HG03520 (cell line): ENCODE results near the gene DND1.
"Not testable (repeated sequence)": the region's sequence is repeated elsewhere in the genome, so short reads cannot be mapped to it uniquely, and the experiment has no call there.

Experiments
- ATAC-seq: cut with Tn5 transposase; IDR thresholded peaks from one replicate; pipeline ENCODE4 v1.9.1; 2021; ENCODE audit warnings: mild to moderate bottlenecking, moderate library complexity; ENCODE audit not compliant: unreplicated experiment

Gene DND1

GRCh38 chr5:140672455-140673186, 755 bp downstream of the DND1 start:
- no peak for ATAC-seq

DNA sequence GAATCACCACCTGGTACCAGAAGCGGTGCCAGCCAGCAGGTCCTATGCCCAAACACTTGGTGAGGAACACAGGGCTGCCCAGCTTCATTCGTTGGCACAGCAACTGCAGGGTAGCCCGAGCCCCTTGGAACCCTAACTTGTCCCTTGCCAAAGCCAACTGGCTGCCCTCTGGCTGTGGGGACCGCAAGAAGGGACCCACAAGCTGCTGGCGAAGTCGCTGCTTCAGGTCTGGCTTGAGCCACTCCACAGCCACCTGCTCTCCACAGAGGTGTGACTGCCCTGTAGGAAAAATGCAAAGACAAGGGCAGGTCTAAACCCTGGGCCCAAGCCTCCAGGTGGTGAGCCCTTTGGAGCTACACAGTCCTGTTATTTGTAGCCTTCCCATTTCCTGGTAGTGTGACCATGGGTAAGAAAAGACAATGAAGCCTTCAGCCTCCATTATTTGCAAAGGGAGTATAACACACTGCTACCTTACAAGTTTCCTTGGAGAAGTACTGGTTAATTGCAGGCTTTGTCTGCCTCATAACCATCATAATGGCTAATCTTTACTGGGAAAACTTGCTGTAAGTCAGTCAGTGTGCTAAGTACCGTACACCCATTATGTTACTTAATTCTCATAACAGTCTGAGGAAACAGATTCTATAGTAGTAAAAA, 1.8 kb downstream of the DND1 start:
- no peak for ATAC-seq

- not testable (repeated sequence) for ATAC-seq
These were observed 2.3 kb downstream of the DND1 start for GRCh38 chr5:140671035-140671434.

GRCh38 chr5:140664359-140665119, 8.8 kb downstream of the DND1 start, which contains the start of gene WDR55:
Gene WDR55 (plus strand): TSS chr5:140664904. CDS start chr5:140664913, 9 bp downstream.
- peak; percentile 96 for ATAC-seq

GRCh38 chr5:140664030-140664358, 9.4 kb downstream of the DND1 start:
- no peak for ATAC-seq

DNA sequence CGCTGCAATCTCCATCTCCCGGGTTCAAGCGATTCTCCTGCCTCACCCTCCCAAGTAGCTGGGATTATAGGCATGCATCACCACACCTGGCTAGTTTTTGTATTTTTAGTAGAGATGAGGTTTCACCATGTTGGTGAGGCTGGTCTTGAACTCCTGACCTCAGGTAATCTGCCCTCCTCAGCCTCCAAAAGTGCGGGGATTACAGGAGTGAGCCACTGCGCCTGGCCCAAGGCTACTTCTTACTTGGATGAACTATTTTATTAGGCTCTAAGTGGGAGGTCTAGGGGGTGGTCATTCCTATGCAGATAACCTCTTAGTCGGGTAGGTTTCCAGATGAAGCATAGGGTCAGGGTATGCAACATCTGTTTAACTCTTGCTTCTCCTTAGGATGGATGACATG, 13.0 kb downstream of the DND1 start:
- not testable (repeated sequence) for ATAC-seq

DNA sequence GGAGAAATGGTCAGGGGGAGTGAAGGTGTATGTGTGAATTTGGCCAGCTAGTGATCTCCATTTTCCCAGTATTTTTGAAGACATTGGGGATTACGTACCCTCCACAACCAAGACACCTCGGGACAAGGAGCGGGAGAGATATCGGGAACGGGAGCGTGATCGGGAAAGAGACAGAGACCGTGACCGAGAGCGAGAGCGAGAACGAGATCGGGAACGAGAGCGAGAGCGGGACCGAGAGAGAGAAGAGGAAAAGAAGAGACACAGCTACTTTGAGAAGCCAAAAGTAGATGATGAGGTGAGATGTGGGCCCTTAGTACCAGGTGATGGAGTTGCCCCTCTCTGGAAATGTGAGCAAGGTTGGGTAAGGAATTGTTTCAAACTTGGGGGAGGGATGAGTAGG, 14.5 kb downstream of the DND1 start:
- ATAC-seq = no peak

GRCh38 chr5:140647042-140647419, 26.3 kb downstream of the DND1 start:
- peak; percentile 25 for ATAC-seq

- ATAC-seq = no peak
These were observed 30.7 kb downstream of the DND1 start for GRCh38 chr5:140642718-140643117.

DNA sequence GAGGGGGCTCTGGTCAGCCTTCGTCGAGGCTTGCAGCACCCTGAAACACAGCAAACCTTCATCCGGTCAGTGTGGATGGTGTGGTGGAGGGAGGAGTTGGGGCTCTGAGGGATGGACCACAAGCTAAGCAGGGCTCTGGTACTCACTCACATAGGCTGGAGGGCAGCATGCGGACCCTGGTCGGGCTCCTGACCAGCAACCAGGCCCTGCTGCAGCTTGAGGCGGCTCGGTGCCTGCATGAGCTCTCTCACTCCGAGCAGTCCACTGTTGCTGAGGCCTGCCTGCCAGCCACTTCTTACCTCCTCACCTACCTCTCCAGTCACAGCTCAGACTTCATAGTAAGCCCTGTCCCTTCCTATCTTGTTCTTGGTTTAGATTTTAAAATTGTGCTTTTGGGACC, 31.7 kb downstream of the DND1 start:
- ATAC-seq = no peak

DNA sequence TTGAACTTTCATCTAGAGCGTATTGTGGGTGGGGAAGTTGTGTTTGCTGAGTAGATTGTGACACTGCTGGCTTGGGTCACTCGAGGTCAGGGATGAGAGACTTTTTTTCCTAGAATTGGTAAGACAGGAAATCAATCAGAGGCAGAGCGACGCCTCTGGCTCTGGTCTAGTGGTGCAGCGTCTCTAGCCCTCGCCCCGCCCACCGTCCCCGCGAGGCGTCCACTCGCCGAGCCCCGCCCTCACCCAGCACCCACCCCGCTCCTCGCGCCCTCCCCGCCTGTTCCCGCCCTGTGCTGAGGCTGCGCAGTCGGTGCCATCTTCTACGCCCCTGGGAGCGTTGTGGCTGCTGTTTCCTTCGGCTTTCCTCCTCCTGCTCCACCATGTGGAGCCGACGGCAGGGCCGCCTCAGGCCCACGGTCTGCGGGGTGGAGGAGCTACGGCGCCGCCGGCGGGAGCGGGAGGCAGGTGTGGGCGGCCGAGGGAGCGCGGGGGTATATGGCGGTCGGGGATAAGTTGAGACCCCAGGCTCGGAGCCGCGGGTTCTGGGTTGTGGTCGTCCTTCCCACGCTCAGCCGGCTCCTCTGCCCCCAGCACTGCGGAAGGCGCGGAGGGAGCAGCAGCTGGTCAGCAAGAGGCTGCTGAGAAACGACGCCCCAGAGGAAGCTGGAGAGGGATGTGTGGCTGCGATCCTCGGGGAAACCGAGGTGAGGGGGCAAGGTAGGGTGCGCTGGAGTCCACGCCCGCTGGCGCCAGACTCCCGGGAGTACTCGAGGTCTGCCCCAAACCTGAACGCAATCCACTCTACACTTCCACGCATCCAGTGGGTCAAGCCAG, 34.0 kb downstream of the DND1 start, which contains the start of gene TMCO6:
TSS of gene TMCO6 (plus strand) at position 304 of the 834 bp plus-strand sequence. CDS start at position 381, 77 bp downstream.
- ATAC-seq = peak; percentile 93

GRCh38 chr5:140638898-140639147, 34.6 kb downstream of the DND1 start:
- ATAC-seq = not testable (repeated sequence)

DNA sequence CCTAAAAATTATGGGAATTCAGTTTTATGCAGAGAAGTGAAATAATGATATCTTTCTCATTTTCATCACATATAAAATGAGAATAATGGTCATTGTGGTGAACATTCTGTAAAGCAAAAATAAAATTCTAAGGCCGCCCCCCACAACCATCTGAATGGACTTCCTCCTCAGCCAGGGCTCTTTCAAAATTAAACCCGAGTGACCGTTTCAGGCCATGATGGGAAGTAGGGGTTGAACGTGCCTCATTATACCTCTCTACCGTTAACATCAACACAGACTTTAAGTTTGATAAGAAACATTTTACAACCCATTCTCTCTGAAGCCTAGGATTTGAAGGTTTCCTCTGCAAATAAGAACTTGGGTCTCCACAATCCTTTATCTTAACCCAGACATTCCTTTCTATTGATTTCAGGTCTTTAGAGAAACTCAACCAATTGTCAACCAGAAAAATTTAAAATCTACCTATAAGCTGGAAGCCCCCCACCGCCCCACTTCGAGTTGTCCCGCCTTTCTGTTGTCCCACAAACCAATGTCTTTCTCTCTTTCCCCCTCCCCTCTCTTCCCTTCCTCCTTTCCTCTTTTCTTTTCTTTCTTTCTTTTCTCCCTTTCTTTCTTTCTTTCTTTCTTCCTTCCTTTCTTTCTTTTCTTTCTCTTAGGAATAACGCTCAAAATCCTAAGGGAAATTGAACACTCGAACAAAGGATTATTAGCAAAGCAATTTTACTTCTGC, 35.8 kb downstream of the DND1 start:
- no peak for ATAC-seq

- no peak for ATAC-seq
These were observed 37.8 kb downstream of the DND1 start for GRCh38 chr5:140635291-140636257.

DNA sequence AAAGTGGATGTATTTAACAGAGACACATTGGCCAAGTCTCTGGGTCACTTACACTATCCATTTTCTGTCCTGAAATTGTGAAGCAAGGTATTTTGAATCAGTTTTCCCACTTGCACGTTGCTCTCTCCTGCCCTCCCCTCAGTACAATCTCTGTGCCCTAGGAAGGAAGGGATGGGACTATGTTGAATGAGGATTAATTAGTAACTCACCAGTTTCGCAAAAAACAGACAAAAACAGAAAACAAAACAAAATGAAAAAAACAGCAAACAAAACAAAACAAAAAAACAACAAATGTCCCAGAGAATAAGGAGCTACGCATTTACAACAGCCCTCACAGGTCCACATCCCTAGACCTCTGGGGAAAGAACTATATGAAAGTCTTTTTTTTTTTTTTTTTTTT, 39.3 kb downstream of the DND1 start:
- ATAC-seq = no peak

DNA sequence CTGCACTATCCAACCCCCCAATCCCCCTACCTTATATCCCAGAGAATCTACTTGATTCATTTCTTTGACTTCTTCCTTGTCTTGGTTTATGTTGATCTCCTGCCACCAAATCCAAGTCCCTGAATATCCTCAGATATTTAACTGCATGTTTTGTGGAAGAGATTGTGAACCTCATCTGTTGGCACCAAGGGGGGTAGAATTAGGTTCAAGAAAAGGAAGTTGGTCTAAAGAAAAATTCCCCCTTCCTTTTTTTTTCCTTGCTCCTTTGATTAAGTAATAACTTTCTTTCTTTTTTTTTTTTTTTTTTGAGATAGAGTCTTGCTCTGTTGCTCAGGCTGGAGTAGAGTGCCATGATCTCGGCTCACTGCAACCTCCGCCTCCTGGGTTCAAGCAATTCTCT, 39.9 kb downstream of the DND1 start:
- no peak for ATAC-seq

GRCh38 chr5:140633021-140633471, 40.3 kb downstream of the DND1 start, which contains the start of gene CD14:
Gene CD14 (minus strand): TSS chr5:140633175. CDS start chr5:140633071, 104 bp downstream.
- ATAC-seq = peak; percentile 16

GRCh38 chr5:140632366-140633020, 40.9 kb downstream of the DND1 start:
- peak; percentile 49 for ATAC-seq
